ENCODE measurements around the gene NUP93.

NUP93 gene

DNA sequence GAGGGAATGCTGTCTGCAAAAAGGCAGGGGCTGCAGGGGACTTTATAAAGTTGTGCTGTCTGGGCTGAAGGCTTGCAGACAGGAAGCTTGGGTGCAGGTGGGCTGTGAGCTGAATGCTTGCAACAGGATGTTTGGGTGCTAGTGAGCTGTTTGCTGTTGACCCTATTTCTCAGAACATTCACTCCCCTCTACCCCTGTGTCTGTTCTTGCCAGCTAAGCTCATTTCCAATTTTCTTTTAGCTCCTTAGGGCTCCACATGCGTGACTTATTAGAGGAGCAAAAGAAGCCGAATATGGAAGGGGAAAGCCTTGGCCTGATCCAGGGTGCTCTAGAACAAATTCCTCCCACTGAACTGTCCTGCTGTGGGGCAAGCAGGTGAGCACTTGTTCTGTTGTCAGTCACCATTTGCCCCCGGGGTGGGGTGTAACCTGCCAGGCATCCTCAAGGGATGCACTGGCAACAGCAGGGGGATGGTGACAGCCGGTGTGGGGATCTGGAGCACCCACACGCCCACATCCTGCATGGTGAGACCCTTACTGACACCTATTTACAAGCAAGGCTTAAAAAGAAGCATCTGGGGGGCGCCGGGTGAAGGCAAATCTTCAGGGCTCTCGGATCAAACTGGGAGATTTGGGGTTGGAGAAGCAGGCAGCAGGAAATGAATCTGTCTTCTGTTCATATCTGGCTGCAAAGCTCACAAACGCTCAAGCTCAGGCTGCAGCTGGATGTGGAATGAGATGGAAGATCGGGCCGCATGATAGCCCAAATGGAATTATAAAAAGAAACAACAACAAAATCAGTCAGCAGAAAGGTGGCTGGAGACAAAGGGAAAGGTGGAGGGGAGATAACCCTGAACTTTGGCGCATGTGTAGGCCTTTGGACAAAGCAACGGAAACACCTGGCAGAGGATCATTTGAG lies 21.1 kb upstream of the NUP93 start:
- no peak overlapping the region for H3K27ac ChIP-seq
- ChIA-PET CTCF (interaction anchor here (0.5 to 0.9 kb wide), 2 partner anchors 108 to 132 kb away, joined by 3 to 4 read pairs; no protein-coding TSS in a partner anchor), POLR2A (ENCODE audit: low non-redundant PET) (no interaction called here)
- TF ChIP-seq, protein P1, sequence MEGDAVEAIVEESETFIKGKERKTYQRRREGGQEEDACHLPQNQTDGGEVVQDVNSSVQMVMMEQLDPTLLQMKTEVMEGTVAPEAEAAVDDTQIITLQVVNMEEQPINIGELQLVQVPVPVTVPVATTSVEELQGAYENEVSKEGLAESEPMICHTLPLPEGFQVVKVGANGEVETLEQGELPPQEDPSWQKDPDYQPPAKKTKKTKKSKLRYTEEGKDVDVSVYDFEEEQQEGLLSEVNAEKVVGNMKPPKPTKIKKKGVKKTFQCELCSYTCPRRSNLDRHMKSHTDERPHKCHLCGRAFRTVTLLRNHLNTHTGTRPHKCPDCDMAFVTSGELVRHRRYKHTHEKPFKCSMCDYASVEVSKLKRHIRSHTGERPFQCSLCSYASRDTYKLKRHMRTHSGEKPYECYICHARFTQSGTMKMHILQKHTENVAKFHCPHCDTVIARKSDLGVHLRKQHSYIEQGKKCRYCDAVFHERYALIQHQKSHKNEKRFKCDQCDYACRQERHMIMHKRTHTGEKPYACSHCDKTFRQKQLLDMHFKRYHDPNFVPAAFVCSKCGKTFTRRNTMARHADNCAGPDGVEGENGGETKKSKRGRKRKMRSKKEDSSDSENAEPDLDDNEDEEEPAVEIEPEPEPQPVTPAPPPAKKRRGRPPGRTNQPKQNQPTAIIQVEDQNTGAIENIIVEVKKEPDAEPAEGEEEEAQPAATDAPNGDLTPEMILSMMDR (conservative IDR thresholded peaks at IDR 0.05; ENCODE audit: low read depth) = no peak
- no peak for DNase-seq (ENCODE audit: low spot score)

DNA sequence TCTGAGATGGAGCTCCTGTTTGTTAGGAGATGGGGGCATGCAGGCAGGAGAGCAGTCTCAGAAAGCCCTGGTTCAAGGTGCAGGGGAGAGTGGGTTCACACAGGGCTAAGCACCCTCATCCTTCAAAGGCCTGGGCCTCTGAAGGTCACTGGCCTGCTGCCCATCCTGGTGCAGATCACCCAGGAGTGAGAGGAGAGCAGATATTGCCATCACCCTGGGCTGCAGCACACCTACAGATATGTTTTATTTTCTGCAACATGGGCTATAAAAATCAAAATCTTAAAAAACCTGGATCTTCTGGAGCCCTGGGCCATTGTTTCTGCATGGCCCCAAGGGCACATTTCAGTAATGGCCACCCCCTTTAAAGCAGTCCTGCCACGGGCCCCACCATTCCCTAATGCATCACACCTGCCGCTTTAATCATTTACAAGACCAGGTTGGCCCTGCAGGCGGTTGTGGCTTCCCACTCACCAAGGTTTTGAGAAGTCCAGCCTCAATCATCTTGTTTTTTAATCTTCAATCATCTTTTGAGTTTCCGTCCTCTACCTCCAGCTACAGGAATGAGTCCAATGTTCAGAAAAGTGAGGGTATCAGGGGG lies 20.4 kb upstream of the NUP93 start:
- TF ChIP-seq, protein P1 (conservative IDR thresholded peaks at IDR 0.05; ENCODE audit: low read depth) = no peak
- DNase-seq (ENCODE audit: low spot score) = no peak
- H3K27ac ChIP-seq = no peak overlapping the region
- ChIA-PET CTCF (no interaction called here), POLR2A (ENCODE audit: low non-redundant PET) (no interaction called here)

DNA sequence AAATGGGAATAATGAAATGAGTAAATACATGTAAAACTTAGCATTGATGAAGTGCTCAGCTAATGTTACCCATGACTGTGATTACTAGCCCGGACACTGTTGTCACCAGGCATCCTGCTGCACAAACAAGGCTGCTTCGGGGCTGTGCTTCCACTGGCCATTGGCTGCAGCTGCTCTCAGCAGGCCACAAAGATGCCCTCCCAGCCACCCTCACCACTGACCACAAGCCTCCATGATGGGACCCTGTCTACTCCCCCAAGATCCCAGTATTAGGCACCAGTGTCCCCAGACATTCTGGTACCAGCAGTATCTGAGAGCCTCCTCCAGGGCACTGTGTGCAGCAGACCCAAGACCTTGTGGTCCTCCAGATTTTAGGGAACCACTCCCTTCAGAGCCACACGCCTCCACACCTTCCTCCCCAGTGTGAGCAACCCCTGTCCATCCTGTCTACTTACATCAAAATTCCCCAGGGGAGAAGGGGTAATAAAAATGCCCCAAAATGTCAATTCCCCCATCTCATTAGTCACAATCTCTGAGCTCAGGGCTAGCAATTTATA lies 19.7 kb upstream of the NUP93 start:
- ChIA-PET POLR2A (ENCODE audit: low non-redundant PET) (no interaction called here), CTCF (interaction anchor here (0.9 to 1.2 kb wide), 2 partner anchors 9 to 763 kb away, joined by 3 read pairs; no protein-coding TSS in a partner anchor)
- DNase-seq (ENCODE audit: low spot score) = no peak
- TF ChIP-seq, protein P1 (conservative IDR thresholded peaks at IDR 0.05; ENCODE audit: low read depth) = no peak
- no peak overlapping the region for H3K27ac ChIP-seq

DNA sequence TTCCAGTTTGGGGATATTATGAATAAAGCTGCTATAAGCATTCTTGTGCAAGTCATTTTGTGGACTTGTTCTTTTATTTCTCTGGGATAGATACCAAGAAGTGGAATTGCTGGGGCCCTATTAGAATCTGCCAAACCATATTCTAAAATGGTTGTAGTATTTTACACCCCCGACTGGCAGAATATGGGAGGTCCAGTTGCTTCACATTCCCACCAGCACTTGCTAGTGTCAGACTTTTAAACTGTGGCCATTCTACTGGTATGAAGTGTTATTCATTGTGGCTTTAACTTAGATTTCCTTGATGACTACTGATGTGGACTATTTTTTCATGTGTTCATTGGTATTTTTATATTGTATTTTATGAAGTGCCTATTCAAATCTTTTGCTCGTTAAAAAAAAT lies 18.1 kb upstream of the NUP93 start:
- ChIA-PET CTCF (no interaction called here), POLR2A (ENCODE audit: low non-redundant PET) (no interaction called here)
- no peak for DNase-seq (ENCODE audit: low spot score)
- no peak overlapping the region for H3K27ac ChIP-seq
- TF ChIP-seq, protein P1 (conservative IDR thresholded peaks at IDR 0.05; ENCODE audit: low read depth) = no peak

DNA sequence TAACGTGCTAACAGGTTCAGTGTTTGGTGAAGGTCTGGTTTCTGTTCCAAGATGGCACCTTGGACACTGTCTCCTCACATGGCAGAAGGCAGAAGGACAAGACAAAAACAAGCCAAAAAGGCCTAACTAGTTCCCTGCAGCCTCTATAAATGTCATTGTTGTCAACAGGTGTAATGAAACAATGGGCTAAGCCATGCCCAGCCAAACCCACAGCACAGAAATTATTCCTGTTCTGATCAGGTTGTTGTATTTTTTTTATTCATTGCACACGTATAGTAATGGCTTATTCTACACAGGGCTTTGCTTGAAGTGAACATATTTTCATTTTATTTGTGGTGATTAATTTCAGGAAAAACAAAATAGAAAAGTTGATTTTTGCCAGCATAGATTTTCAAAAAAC lies 16.1 kb upstream of the NUP93 start:
- TF ChIP-seq, protein P1 (conservative IDR thresholded peaks at IDR 0.05; ENCODE audit: low read depth) = no peak
- ChIA-PET CTCF (no interaction called here), POLR2A (ENCODE audit: low non-redundant PET) (no interaction called here)
- H3K27ac ChIP-seq = no peak overlapping the region
- DNase-seq (ENCODE audit: low spot score) = no peak

DNA sequence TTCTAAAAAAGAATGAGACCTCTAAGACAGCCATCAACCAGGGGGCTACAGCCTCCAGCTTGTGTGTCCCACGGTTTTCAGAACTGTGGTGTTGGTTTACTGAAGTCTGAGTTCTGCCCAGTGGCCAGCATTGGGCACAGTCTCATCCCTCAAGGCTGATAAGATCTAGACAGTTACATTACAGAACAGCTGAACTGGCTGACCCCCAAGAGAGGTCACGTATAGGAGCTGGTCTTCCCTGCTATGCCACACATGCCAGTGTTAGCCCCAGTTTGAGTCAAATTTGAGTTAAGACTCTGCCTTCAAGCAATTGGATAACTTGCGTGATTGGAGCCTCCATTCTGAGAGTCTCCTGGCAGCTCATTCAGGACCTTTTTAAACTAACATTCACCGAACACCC lies 14.8 kb upstream of the NUP93 start:
- DNase-seq (ENCODE audit: low spot score) = no peak
- TF ChIP-seq, protein P1 (conservative IDR thresholded peaks at IDR 0.05; ENCODE audit: low read depth) = no peak
- no peak overlapping the region for H3K27ac ChIP-seq
- ChIA-PET POLR2A (ENCODE audit: low non-redundant PET) (no interaction called here), CTCF (no interaction called here)

Measured in RWPE1 (cell line).